Neural cell (in vitro differentiated cells): ENCODE data around the gene ITPR2. TPM values are rescaled to one million over a fixed set of nuclear protein-coding genes. Genes with fewer than 3 reads are reported as not detected.

ENCODE experiments used
- H2AFZ ChIP-seq: fragments of 200-600, 300-800 bp; sonication (generic), shearing (Covaris generic); 2 replicates; pipeline ENCODE4 v1.6.0; 2014; ENCODE audit warnings: low read depth, mild to moderate bottlenecking, antibody characterized with exemption, low read length, moderate library complexity
- H3F3A ChIP-seq: fragments of 200-600 bp; shearing (Covaris generic); 2 replicates; pipeline ENCODE4 v1.6.1; 2016; ENCODE audit warnings: mild to moderate bottlenecking, moderate library complexity, mixed read lengths, antibody characterized with exemption, low read length; ENCODE audit not compliant: insufficient read depth, poor library complexity, severe bottlenecking
- H3K27ac ChIP-seq: fragments of 200-600, 300-800 bp; sonication (generic), shearing (Covaris generic); 2 replicates; pipeline ENCODE4 v1.5.1; 2014; ENCODE audit warnings: mild to moderate bottlenecking, low read length, moderate library complexity
- H3K27me3 ChIP-seq: fragments of 300-800, 200-600 bp; sonication (generic), shearing (Covaris generic); 2 replicates; pipeline ENCODE4 v1.6.0; 2014; ENCODE audit warnings: mild to moderate bottlenecking, low read depth, low read length, moderate library complexity; ENCODE audit not compliant: insufficient read depth
- H3K36me3 ChIP-seq: fragments of 300-800, 200-600 bp; sonication (generic), shearing (Covaris generic); 2 replicates; pipeline ENCODE4 v1.5.1; 2014; ENCODE audit warnings: mild to moderate bottlenecking, antibody characterized with exemption, low read length, moderate library complexity; ENCODE audit not compliant: insufficient read depth
- H3K4me2 ChIP-seq: fragments of 300-800, 200-600 bp; sonication (generic), shearing (Covaris generic); 2 replicates; pipeline ENCODE4 v1.6.0; 2014; ENCODE audit warnings: mild to moderate bottlenecking, low read length
- H3K4me3 ChIP-seq: fragments of 300-800, 200-600 bp; sonication (generic), shearing (Covaris generic); 2 replicates; pipeline ENCODE4 v1.5.1; 2014; ENCODE audit warnings: mild to moderate bottlenecking, low read length, moderate library complexity
- H3K79me2 ChIP-seq: fragments of 200-600 bp; shearing (Covaris generic); replicated peaks from 2 replicates; pipeline ENCODE4 v1.6.0; 2014; ENCODE audit warnings: mild to moderate bottlenecking, low read length, moderate library complexity; ENCODE audit not compliant: insufficient read depth
- H3K9ac ChIP-seq: fragments of 300-800, 200-600 bp; sonication (generic), shearing (Covaris generic); 2 replicates; pipeline ENCODE4 v1.6.1; 2016; ENCODE audit warnings: mild to moderate bottlenecking, low read length, mixed read lengths
- H3K9me2 ChIP-seq: fragments of 200-600 bp; shearing (Covaris generic); 2 replicates; pipeline ENCODE4 v1.6.1; 2016; ENCODE audit warnings: mild to moderate bottlenecking, low read length, mixed read lengths; ENCODE audit not compliant: insufficient read depth
- H3K9me3 ChIP-seq: fragments of 200-600, 300-800 bp; sonication (generic), shearing (Covaris generic); 2 replicates; pipeline ENCODE4 v1.6.1; 2016; ENCODE audit warnings: mild to moderate bottlenecking, mixed run types, low read length, moderate library complexity, mixed read lengths
- H4K20me1 ChIP-seq: fragments of 200-600 bp; shearing (Covaris generic); 2 replicates; pipeline ENCODE4 v1.6.1; 2016; ENCODE audit warnings: mild to moderate bottlenecking, mixed run types; ENCODE audit not compliant: insufficient read depth
- CTCF ChIP-seq: fragments of 450-650 bp; IDR thresholded peaks from 2 replicates; pipeline ENCODE4 v1.5.1; 2014; ENCODE audit warnings: antibody characterized with exemption, mild to moderate bottlenecking, moderate library complexity; ENCODE audit not compliant: poor library complexity, severe bottlenecking
- EP300 ChIP-seq: fragments of 450-650 bp; conservative IDR thresholded peaks from 2 replicates; pipeline ENCODE4 v1.6.1; 2014; ENCODE audit warnings: antibody characterized with exemption, mild to moderate bottlenecking, moderate library complexity; ENCODE audit not compliant: poor library complexity, severe bottlenecking
- EZH2 ChIP-seq: fragments of 200-600, 300-800 bp; shearing (Covaris generic), sonication (generic); IDR thresholded peaks from 2 replicates; pipeline ENCODE4 v1.6.1; 2014; ENCODE audit warnings: antibody characterized with exemption, low read length, borderline replicate concordance, mild to moderate bottlenecking; ENCODE audit not compliant: insufficient read depth, poor library complexity, severe bottlenecking
- MXI1 ChIP-seq: fragments of 450-650 bp; conservative IDR thresholded peaks from 2 replicates; pipeline ENCODE4 v1.6.1; 2014; ENCODE audit warnings: antibody characterized with exemption, mild to moderate bottlenecking; ENCODE audit not compliant: poor library complexity, severe bottlenecking
- POLR2AphosphoS5 ChIP-seq: IDR thresholded peaks from 2 replicates; pipeline ENCODE4 v1.6.1; 2012
- RAD21 ChIP-seq: fragments of 450-650 bp; conservative IDR thresholded peaks from 2 replicates; pipeline ENCODE4 v1.6.1; 2014; ENCODE audit warnings: antibody characterized with exemption, mild to moderate bottlenecking, moderate library complexity
- REST ChIP-seq: IDR thresholded peaks from 2 replicates; pipeline ENCODE4 v1.6.1; 2012; ENCODE audit warnings: borderline replicate concordance
- SMC3 ChIP-seq: fragments of 450-650 bp; conservative IDR thresholded peaks from 2 replicates; pipeline ENCODE4 v1.6.1; 2014; ENCODE audit warnings: antibody characterized with exemption, mild to moderate bottlenecking, moderate library complexity; ENCODE audit not compliant: poor library complexity
- TAF1 ChIP-seq: IDR thresholded peaks from 2 replicates; pipeline ENCODE4 v1.6.1; 2012; ENCODE audit warnings: low read depth
- polyA plus RNA-seq: library from polyadenylated mRNA; depleted of rRNA; stranded (reverse); fragments of >200 nt; gene quantifications from 2 replicates; pipeline ENCODE4 v1.2.3, GENCODE V29; 2014

ITPR2 gene
- polyA plus RNA-seq, 1 donor from 2014 or later = 2.0 TPM

GRCh38 chr12:26303418-26303817 lies 529.6 kb downstream of the ITPR2 start:
- Histone ChIP-seq H3K27me3 (no peaks in the 10 kb centered on the region), H3K4me2 (no peak overlapping the region), H3K79me2 (no peaks in the 10 kb centered on the region), H3K9ac (no peak overlapping the region), H3K27ac (no peak overlapping the region), H4K20me1 (no peaks in the 10 kb centered on the region), H3K9me3 (no peaks in the 10 kb centered on the region), H3K9me2 (no peaks in the 10 kb centered on the region), H2AFZ (no peak overlapping the region), H3K36me3 (no peaks in the 10 kb centered on the region), H3F3A (no peaks in the 10 kb centered on the region), H3K4me3 (no peak overlapping the region)
- no peak for TF ChIP-seq POLR2AphosphoS5
- no peak for TF ChIP-seq RAD21
- TF ChIP-seq SMC3 = no peak

- Histone ChIP-seq H3K9me2 (no peaks in the 10 kb centered on the region), H3K27ac (no peak overlapping the region), H3K27me3 (no peaks in the 10 kb centered on the region), H3K4me3 (no peak overlapping the region), H3K9ac (no peak overlapping the region), H3K79me2 (no peaks in the 10 kb centered on the region), H3K4me2 (no peak overlapping the region), H4K20me1 (no peaks in the 10 kb centered on the region), H3K9me3 (no peaks in the 10 kb centered on the region), H3K36me3 (no peaks in the 10 kb centered on the region), H2AFZ (no peak overlapping the region), H3F3A (no peaks in the 10 kb centered on the region)
- TF ChIP-seq SMC3 (no peak), EZH2 (no peak), RAD21 (no peak), TAF1 (no peak), EP300 (no peak), REST (no peak), POLR2AphosphoS5 (no peak), CTCF (no peak), MXI1 (no peak)
These were observed 530.2 kb downstream of the ITPR2 start for GRCh38 chr12:26302776-26303175.

- Histone ChIP-seq H4K20me1 (no peaks in the 10 kb centered on the region), H3K9me2 (no peaks in the 10 kb centered on the region), H2AFZ (no peak overlapping the region)
These were observed 533.2 kb downstream of the ITPR2 start for GRCh38 chr12:26299751-26300150.

More at GRCh38 chr12:26299751-26300150, 533.2 kb downstream of the ITPR2 start:
- Histone ChIP-seq H3K9ac (no peak overlapping the region), H3K79me2 (no peaks in the 10 kb centered on the region), H3K36me3 (no peaks in the 10 kb centered on the region), H3K4me2 (no peak overlapping the region), H3K27ac (no peak overlapping the region), H3F3A (no peaks in the 10 kb centered on the region), H3K9me3 (no peaks in the 10 kb centered on the region), H3K27me3 (no peaks in the 10 kb centered on the region), H3K4me3 (no peak overlapping the region)
- TF ChIP-seq REST (no peak), EP300 (no peak), MXI1 (no peak), CTCF (no peak), SMC3 (no peak), RAD21 (no peak), POLR2AphosphoS5 (no peak)
